IMR-90 (cell line): ENCODE results near the gene DENND1A. TPM values are rescaled to one million over a fixed set of nuclear protein-coding genes. Genes with fewer than 3 reads are reported as not detected.

ENCODE experiments used
- ATAC-seq: fragments of 200-7000 bp; cut with Tn5 transposase; 2 replicates; pipeline ENCODE4 v1.9.1; 2020; ENCODE audit warnings: low read depth, mild to moderate bottlenecking, moderate library complexity
- BruUV-seq: library from RNA; stranded (reverse); fragments of 400-500 nt; replicated peaks from 2 replicates; lab custom pipeline; 2021; lab: Mats Ljungman, UMichigan
- CTCF ChIA-PET: fragments of 300-600 bp; formaldehyde crosslinking; extraction: SDS; loops from one replicate; lab custom pipeline; 2021; ENCODE audit warnings: antibody characterized with exemption; lab: Yijun Ruan, JAX
- POLR2A ChIA-PET: fragments of 300-600 bp; sonication (Branson Sonifier 250); formaldehyde crosslinking; loops from one replicate; lab custom pipeline; 2022; ENCODE audit warnings: antibody characterized with exemption; ENCODE audit not compliant: unreplicated experiment; lab: Charles Lee
- DNase-seq: peaks from one replicate; pipeline ENCODE4 v3.0.0; 2013
- H2AFZ ChIP-seq: replicated peaks from 2 replicates; pipeline ENCODE3; 2013; ENCODE audit warnings: low read length, mild to moderate bottlenecking; ENCODE audit not compliant: poor library complexity
- H2AK5ac ChIP-seq: 2 replicates; pipeline ENCODE4 v1.6.1; 2013; ENCODE audit warnings: low read depth, low read length, inconsistent platforms
- H2AK9ac ChIP-seq: replicated peaks from 2 replicates; pipeline ENCODE3; 2013; ENCODE audit warnings: mild to moderate bottlenecking, low read depth, low read length, moderate library complexity; ENCODE audit not compliant: poor library complexity
- H2BK120ac ChIP-seq: 2 replicates; pipeline ENCODE4 v1.6.1; 2013; ENCODE audit warnings: low read depth, low read length, inconsistent platforms
- H2BK15ac ChIP-seq: 3 replicates; pipeline ENCODE4 v1.6.1; 2013; ENCODE audit warnings: low read depth, low read length, inconsistent platforms
- H2BK20ac ChIP-seq: 2 replicates; pipeline ENCODE4 v1.6.1; 2013; ENCODE audit warnings: low read depth, mild to moderate bottlenecking, inconsistent platforms, low read length, moderate library complexity
- H2BK5ac ChIP-seq: 2 replicates; pipeline ENCODE4 v1.6.1; 2013; ENCODE audit warnings: mild to moderate bottlenecking, low read depth, low read length, inconsistent platforms; ENCODE audit not compliant: poor library complexity, severe bottlenecking
- H3K14ac ChIP-seq: replicated peaks from 2 replicates; pipeline ENCODE4 v1.6.1; 2013; ENCODE audit warnings: low read depth, low read length, inconsistent platforms
- H3K18ac ChIP-seq: 2 replicates; pipeline ENCODE4 v1.6.1; 2013; ENCODE audit warnings: low read depth, low read length, control low read depth
- H3K23ac ChIP-seq: 2 replicates; pipeline ENCODE4 v1.6.1; 2013; ENCODE audit warnings: low read depth, low read length, inconsistent platforms
- H3K27ac ChIP-seq: 2 replicates; pipeline ENCODE4 v1.5.1; 2013; ENCODE audit warnings: mild to moderate bottlenecking, control low read depth, low read length; ENCODE audit not compliant: insufficient read depth
- H3K27me3 ChIP-seq: 2 replicates; pipeline ENCODE4 v1.6.1; 2013; ENCODE audit warnings: low read length; ENCODE audit not compliant: control insufficient read depth, insufficient read depth
- H3K36me3 ChIP-seq: 2 replicates; pipeline ENCODE4 v1.6.1; 2013; ENCODE audit warnings: low read length, mixed read lengths; ENCODE audit not compliant: control insufficient read depth, insufficient read depth
- H3K4ac ChIP-seq: 2 replicates; pipeline ENCODE4 v1.6.1; 2013; ENCODE audit warnings: low read depth, low read length, inconsistent platforms
- H3K4me1 ChIP-seq: 2 replicates; pipeline ENCODE4 v1.6.1; 2013; ENCODE audit warnings: low read length, mixed read lengths; ENCODE audit not compliant: control insufficient read depth, insufficient read depth
- H3K4me2 ChIP-seq: 2 replicates; pipeline ENCODE4 v1.6.1; 2013; ENCODE audit warnings: low read depth, mild to moderate bottlenecking, control low read depth, low read length, moderate library complexity
- H3K4me3 ChIP-seq: 2 replicates; pipeline ENCODE4 v1.5.1; 2013; ENCODE audit warnings: low read depth, mild to moderate bottlenecking, control low read depth, low read length, moderate library complexity; ENCODE audit not compliant: insufficient read depth
- H3K56ac ChIP-seq: 2 replicates; pipeline ENCODE4 v1.6.1; 2013; ENCODE audit warnings: low read length, inconsistent platforms; ENCODE audit not compliant: insufficient read depth; ENCODE audit errors: extremely low read depth
- H3K79me1 ChIP-seq, 2 experiments: 2 replicates each; pipeline ENCODE4 v1.6.1; 2013; ENCODE audit warnings: low read length in 2 of 2, inconsistent platforms in 1 of 2, low read depth in 1 of 2
- H3K9ac ChIP-seq: 2 replicates; pipeline ENCODE4 v1.6.1; 2013; ENCODE audit warnings: low read depth, low read length, control low read depth
- H3K9me1 ChIP-seq: 2 replicates; pipeline ENCODE4 v1.6.1; 2013; ENCODE audit warnings: low read length, inconsistent platforms; ENCODE audit not compliant: insufficient read depth
- H3K9me3 ChIP-seq: 2 replicates; pipeline ENCODE4 v1.6.1; 2013; ENCODE audit warnings: low read length; ENCODE audit not compliant: control insufficient read depth, insufficient read depth
- H4K20me1 ChIP-seq: 2 replicates; pipeline ENCODE4 v1.6.1; 2013; ENCODE audit warnings: low read length, inconsistent platforms; ENCODE audit not compliant: insufficient read depth
- H4K5ac ChIP-seq: 2 replicates; pipeline ENCODE4 v1.6.1; 2013; ENCODE audit warnings: mild to moderate bottlenecking, low read depth, low read length, control low read depth
- H4K8ac ChIP-seq, 2 experiments: 2 replicates each; pipeline ENCODE4 v1.6.1; 2013; ENCODE audit warnings: low read depth in 2 of 2, low read length in 2 of 2, control low read depth in 1 of 2, inconsistent platforms in 1 of 2
- H4K91ac ChIP-seq: 2 replicates; pipeline ENCODE4 v1.6.1; 2013; ENCODE audit warnings: low read depth, low read length, inconsistent platforms; ENCODE audit not compliant: insufficient read depth
- CEBPB ChIP-seq: IDR thresholded peaks from 2 replicates; pipeline ENCODE4 v1.6.1; 2012; ENCODE audit warnings: low read depth, low read length, improper control_type of control experiment
- CHD1 ChIP-seq: IDR thresholded peaks from 2 replicates; pipeline ENCODE4 v1.6.1; 2012; ENCODE audit warnings: low read depth, low read length, improper control_type of control experiment
- CTCF ChIP-seq: conservative IDR thresholded peaks from 2 replicates; pipeline ENCODE4 v1.5.1; 2012; ENCODE audit warnings: mild to moderate bottlenecking, low read depth, low read length, improper control_type of control experiment
- MAFK ChIP-seq: IDR thresholded peaks from 2 replicates; pipeline ENCODE4 v1.6.1; 2012; ENCODE audit warnings: low read depth, low read length, improper control_type of control experiment
- MAZ ChIP-seq: IDR thresholded peaks from 2 replicates; pipeline ENCODE4 v1.6.1; 2012; ENCODE audit warnings: low read depth, mild to moderate bottlenecking, low read length, improper control_type of control experiment, moderate library complexity, borderline replicate concordance
- MXI1 ChIP-seq: IDR thresholded peaks from 2 replicates; pipeline ENCODE4 v1.6.1; 2012; ENCODE audit warnings: low read depth, mild to moderate bottlenecking, low read length, moderate library complexity, borderline replicate concordance
- NFE2L2 ChIP-seq: fragments of 150-350 bp; IDR thresholded peaks from 2 replicates; pipeline ENCODE4 v1.6.1; 2016; ENCODE audit warnings: low read depth, mild to moderate bottlenecking, low read length
- POLR2A ChIP-seq: IDR thresholded peaks from 2 replicates; pipeline ENCODE4 v1.6.1; 2012; ENCODE audit warnings: mild to moderate bottlenecking, low read depth, low read length
- RAD21 ChIP-seq: IDR thresholded peaks from 2 replicates; pipeline ENCODE4 v1.6.1; 2012; ENCODE audit warnings: low read length, improper control_type of control experiment
- RFX5 ChIP-seq: IDR thresholded peaks from 2 replicates; pipeline ENCODE4 v1.8.0; 2012; ENCODE audit warnings: low read depth, mild to moderate bottlenecking, low read length, moderate library complexity
- SMC3 ChIP-seq: fragments of 150-350 bp; IDR thresholded peaks from 2 replicates; pipeline ENCODE4 v1.6.1; 2016; ENCODE audit warnings: low read depth, mild to moderate bottlenecking, antibody characterized with exemption, low read length, moderate library complexity
- WGBS, 2 experiments: methylation state at CpG; one replicate each; pipeline versions ENCODE4 v1.1.5 to v1.1.7; 2013; ENCODE audit warnings: missing lambda C conversion rate in 2 of 2; ENCODE audit not compliant: insufficient read length in 1 of 2; ENCODE audit errors: extremely low coverage in 2 of 2; 5-methylcytosine and 5-hydroxymethylcytosine counted together
- dilution Hi-C: fragments of 300-500 bp; cut with HindIII; formaldehyde crosslinking; loops from one replicate; pipeline ENCODE4 v1.14.3; 2018; ENCODE audit warnings: low sequenced_read_pairs; ENCODE audit not compliant: unreplicated experiment
- in situ Hi-C: fragments of 300-500 bp; cut with MboI; formaldehyde crosslinking; loops from 3 replicates; pipeline ENCODE4 v1.14.3; 2019; ENCODE audit warnings: low sequenced_read_pairs, inconsistent platforms, mixed read lengths
- intact Hi-C: fragments of 100-400 bp; cut with micrococcal nuclease; formaldehyde crosslinking; loops from 2 replicates; pipeline ENCODE4 v1.10.0; 2022
- polyA plus RNA-seq, 3 experiments: library from polyadenylated mRNA; depleted of rRNA; stranded (reverse); fragments of >200 nt; gene quantifications; 2 replicates each; pipeline ENCODE4 v1.2.3, GENCODE V29; 2012; ENCODE audit warnings: low replicate concordance in 1 of 3
- total RNA-seq: library from RNA; depleted of rRNA; stranded (reverse); fragments of >200 nt; gene quantifications from 2 replicates; pipeline ENCODE4 v1.2.3, GENCODE V29; 2012
- TF ChIP-seq, protein P1 (sequence below): fragments of 150-350 bp; IDR thresholded peaks from 2 replicates; pipeline ENCODE4 v1.6.1; 2017; ENCODE audit warnings: mild to moderate bottlenecking, antibody characterized with exemption, low read length, low read depth

DENND1A gene
- total and polyA plus RNA-seq, 2 of the 4 experiments (the other 2 are of a cell fraction): 21.4 to 27.6 TPM

DNA sequence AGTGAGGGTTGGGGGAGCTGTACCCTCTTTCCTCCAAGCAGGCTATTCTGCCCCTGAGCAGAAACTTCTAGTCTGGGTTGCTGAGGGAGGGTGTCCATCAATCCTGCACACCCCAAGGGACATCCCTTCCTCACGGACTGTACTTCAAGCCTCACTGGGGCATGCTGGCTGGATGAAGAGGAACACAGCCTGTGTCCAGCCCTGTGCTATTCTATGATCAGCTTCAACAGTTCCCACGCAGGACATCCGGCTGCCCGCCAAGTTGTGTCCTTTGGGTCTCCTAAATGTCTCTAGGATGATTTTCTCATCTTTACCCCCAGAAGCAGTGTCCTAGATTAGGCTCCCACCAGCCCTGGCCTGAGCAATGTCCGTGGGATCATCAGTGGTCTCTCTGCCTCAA lies 505.8 kb downstream of the DENND1A start:
- no TSS peak for BruUV-seq
- no peak overlapping the region for H2BK5ac ChIP-seq
- H3K18ac ChIP-seq: no peak overlapping the region
- H3K9ac ChIP-seq: no peak overlapping the region
- no peaks in the 10 kb centered on the region for H3K79me1 ChIP-seq
- WGBS, 2 experiments: 88% methylated on average over 4 of the region's 5 CpGs; no CpG with 5 or more reads in 1 of the 2 experiments
- in situ Hi-C loops: no loop called here
- H4K91ac ChIP-seq: no peak overlapping the region
- H2BK120ac ChIP-seq: no peak overlapping the region
- ATAC-seq (no peak), DNase-seq (no peak)
- no peaks in the 10 kb centered on the region for H3K4me1 ChIP-seq
- no peaks in the 10 kb centered on the region; the same call in 1 of the 2 replicates for H3K9me3 ChIP-seq
- H3K4ac ChIP-seq: no peak overlapping the region
- ChIA-PET POLR2A (no interaction called here), CTCF (no interaction called here)
- H2AFZ ChIP-seq: no peak overlapping the region
- no peak overlapping the region for H2BK15ac ChIP-seq
- no peak overlapping the region for H3K4me2 ChIP-seq
- dilution Hi-C loops: no loop called here
- no peak overlapping the region for H4K8ac ChIP-seq
- no peaks in the 10 kb centered on the region for H3K27me3 ChIP-seq
- H3K27ac ChIP-seq: no peak overlapping the region
- intact Hi-C loops: no loop called here
- H4K20me1 ChIP-seq: no peaks in the 10 kb centered on the region
- H2AK5ac ChIP-seq: no peak overlapping the region
- H2BK20ac ChIP-seq: no peak overlapping the region
- no peak overlapping the region for H3K4me3 ChIP-seq
- no peak for TF ChIP-seq MXI1
- TF ChIP-seq, protein P1, sequence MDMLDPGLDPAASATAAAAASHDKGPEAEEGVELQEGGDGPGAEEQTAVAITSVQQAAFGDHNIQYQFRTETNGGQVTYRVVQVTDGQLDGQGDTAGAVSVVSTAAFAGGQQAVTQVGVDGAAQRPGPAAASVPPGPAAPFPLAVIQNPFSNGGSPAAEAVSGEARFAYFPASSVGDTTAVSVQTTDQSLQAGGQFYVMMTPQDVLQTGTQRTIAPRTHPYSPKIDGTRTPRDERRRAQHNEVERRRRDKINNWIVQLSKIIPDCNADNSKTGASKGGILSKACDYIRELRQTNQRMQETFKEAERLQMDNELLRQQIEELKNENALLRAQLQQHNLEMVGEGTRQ: no peak
- TF ChIP-seq CTCF: no peak
- TF ChIP-seq MAZ: no peak
- TF ChIP-seq CHD1: no peak
- no peak for TF ChIP-seq NFE2L2
- TF ChIP-seq RAD21: no peak
- TF ChIP-seq SMC3: no peak
- TF ChIP-seq CEBPB: no peak
- no peak for TF ChIP-seq MAFK
- TF ChIP-seq RFX5: no peak
- no peak for TF ChIP-seq POLR2A
- H4K5ac ChIP-seq: no peak overlapping the region
- no peak overlapping the region for H2AK9ac ChIP-seq
- H3K36me3 ChIP-seq: no peaks in the 10 kb centered on the region
- H3K9me1 ChIP-seq: no peaks in the 10 kb centered on the region; the same call in 1 of the 2 replicates
- no peak overlapping the region for H3K23ac ChIP-seq
- no peak overlapping the region for H3K56ac ChIP-seq
- no peak overlapping the region for H3K14ac ChIP-seq
